Activated T-helper 1 cell treated with anti-CD3 and anti-CD28 coated beads, Interleukin-2, amount 50 U/mL, for 16 hours (primary cell): ENCODE results near the gene CWF19L2.
"Not testable (repeated sequence)": the region's sequence is repeated elsewhere in the genome, so short reads cannot be mapped to it uniquely, and the experiment has no call there.

Experiments used
- DNase-seq, 2 donors: peaks; one replicate each; pipeline ENCODE4 v3.0.0-alpha.2; 2020; ENCODE audit warnings: low read depth in 1 of 2, low spot score in 1 of 2

The CWF19L2 gene

GRCh38 chr11:107457558-107458271 is at the start of gene CWF19L2:
Gene CWF19L2 (minus strand): TSS chr11:107457825. CDS start chr11:107457816, 9 bp downstream.
- peak; percentile 70 to 76 for DNase-seq

GRCh38 chr11:107505647-107506225 is 48.1 kb upstream of the CWF19L2 start:
- DNase-seq: no peak

DNA sequence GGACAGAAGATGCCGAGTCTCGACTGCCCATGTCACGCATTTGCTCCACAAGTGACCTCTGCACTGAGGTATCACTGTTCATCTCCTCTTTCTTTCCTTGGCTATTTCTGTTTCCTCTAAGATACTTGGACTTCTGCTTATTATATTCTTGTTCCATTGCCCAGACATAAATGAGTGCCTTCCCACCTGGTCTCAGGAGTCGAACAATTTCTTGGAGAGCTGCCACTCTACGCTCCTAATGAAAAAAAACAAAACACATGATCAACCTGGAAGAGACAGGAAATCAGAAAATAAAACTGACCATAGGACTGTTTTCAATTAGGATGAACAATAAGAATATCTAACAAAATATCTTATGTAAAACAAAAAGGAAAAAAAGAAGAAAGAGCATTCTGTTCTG is 47.4 kb upstream of the CWF19L2 start:
- no peak for DNase-seq

- no peak for DNase-seq
Observed at GRCh38 chr11:107501713-107502112, 44.1 kb upstream of the CWF19L2 start.

DNA sequence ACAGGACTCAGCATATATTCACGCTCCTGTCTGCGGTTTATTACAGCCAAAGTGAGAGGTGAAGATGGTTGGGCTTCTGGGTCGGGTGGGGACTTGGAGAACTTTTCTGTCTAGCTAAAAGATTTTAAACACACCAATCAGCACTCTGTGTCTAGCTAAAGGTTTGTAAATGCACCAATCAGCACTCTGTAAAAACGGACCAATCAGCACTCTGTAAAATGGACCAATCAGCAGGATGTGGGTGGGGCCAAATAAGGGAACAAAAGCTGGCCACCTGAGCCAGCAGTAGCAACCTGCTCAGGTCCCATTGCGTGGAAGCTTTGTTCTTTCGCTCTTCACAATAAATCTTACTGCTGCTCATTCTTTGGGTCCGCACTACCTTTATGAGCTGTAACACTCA is 39.7 kb upstream of the CWF19L2 start:
- not testable (repeated sequence) for DNase-seq

DNA sequence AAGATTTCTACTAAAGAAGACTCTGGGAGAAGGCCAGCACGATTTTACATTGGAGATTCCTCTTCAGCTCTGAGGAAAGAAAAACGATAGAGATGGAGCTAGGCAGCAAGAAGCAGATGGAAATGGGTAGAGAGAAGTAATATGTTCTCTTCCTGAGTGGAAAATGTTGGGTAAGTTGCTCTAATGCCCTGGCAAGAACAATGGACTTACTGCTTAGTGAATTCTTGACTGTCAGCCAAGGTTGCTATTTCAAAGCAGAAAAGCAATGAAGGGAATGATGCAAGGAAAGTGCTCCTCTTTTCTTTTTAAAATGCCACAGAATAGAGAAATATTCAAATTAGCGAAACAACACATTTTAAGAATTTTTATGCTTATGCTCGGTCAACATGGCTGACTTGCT is 38.4 kb upstream of the CWF19L2 start:
- DNase-seq: no peak

DNA sequence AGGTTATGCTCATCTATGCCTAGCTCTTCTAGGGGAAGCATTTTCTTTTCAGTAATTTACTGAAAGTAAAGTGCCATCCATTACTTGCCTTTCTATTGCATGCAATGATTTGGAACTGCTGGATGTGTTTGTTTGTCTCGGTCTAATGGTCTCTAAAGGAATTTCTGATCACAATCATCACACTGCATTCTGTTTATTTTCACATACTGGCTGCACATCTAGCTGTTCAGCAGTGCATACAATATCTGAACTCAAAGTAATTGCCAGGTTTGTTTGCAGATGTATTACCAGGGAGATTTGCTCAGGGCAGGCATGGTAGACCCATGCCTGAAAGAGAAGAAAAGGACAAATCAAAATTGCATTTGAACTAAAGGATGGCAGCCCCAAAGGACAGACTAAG is 36.4 kb upstream of the CWF19L2 start:
- DNase-seq: no peak

GRCh38 chr11:107493117-107493516 is 35.5 kb upstream of the CWF19L2 start:
- no peak for DNase-seq

GRCh38 chr11:107490836-107491235 is 33.2 kb upstream of the CWF19L2 start:
- no peak for DNase-seq

DNA sequence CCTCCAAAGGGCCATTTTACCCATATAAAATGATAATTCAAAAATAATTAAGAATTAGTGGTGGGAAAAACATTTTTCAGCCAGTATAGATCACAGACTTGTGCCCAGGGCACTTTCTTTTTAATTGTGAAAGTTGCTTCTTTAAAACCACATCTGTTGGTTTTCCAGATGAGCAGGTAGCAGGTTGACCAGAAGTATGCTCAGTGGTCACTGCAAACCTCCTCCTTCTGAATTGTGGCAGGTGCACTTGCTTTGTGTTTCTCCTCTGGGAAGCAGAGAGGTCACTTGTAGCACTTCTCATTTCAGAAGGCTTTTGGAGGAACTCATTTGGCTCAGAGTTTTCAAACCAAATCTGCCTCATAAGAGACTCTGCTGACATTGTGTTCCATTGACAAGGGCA is 24.6 kb upstream of the CWF19L2 start:
- no peak for DNase-seq

DNA sequence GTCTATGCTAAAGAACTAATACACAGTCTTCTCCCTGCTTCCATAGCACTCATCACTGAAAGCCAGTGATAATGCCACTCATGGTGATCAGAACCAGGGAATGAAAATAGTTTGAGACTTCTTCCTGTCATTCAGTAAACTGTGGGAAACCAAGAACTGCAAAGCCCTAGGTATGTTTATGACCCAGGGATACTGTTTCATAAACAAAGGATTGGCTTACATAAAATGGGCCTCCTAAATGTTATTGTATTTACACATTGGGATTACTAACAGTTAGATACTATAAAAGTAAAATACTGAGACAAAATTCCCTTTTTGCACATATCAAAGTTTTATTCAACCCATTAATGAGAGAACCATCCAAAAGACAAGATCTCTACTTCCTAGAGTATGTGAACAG is 21.3 kb upstream of the CWF19L2 start:
- no peak for DNase-seq

- no peak for DNase-seq
Observed at GRCh38 chr11:107477820-107478219, 20.2 kb upstream of the CWF19L2 start.

DNA sequence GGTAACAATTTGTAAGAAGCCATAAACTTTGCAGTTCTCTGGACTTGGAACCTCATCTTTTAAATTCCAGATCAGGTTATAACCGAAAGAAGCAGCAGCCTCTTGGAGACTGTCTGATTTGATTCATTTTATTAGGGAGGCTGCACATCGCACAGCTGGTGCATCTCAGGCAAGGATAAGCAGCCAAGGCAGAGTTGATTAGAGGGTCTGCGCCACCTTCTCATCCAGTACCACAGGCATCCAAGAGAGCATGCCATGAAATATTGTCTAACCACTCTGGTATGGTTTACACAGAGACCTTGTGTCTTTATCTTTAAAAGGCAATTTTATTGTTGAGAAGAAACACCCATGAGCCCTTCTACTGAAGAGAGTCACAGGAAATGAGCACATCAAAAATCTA is 16.2 kb upstream of the CWF19L2 start:
- no peak for DNase-seq

GRCh38 chr11:107472966-107473365 is 15.3 kb upstream of the CWF19L2 start:
- no peak for DNase-seq

DNA sequence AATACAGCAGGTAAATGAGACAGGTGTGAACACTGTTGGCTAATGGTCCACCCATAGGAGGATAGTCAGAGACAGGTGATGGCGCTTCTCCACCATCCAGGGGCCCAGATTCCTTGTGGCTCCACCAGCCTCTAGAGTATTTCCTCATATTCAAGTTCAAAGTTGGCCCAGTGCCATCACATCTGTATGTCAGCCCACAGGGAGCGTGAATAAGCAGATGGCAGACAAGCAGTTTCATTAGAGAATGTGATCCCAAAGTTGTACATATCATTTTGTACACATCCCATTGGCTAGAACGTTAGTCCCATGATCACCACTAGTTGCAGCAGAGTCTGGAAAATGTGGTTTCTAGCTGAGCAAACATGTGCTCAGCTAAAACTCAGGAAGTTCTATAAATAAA is 11.0 kb upstream of the CWF19L2 start:
- no peak for DNase-seq

DNA sequence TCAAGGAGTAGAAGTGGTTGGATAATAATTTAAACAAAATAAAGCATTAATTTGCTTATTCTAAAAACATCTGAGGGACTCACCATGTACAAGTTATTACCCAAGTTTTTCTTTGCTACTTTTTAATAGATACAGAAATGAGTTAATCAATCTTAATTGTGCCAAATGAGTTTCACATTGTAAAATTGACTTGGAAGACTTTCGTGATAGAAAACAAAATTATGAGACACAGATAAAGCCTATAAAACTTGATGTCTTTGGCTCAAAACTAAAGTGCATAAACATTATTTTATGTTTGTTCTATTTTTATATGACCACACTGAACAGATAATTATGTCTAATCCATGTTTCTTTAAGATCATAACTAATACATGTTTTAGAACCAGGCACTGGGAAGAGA is 10.1 kb upstream of the CWF19L2 start:
- no peak for DNase-seq

DNA sequence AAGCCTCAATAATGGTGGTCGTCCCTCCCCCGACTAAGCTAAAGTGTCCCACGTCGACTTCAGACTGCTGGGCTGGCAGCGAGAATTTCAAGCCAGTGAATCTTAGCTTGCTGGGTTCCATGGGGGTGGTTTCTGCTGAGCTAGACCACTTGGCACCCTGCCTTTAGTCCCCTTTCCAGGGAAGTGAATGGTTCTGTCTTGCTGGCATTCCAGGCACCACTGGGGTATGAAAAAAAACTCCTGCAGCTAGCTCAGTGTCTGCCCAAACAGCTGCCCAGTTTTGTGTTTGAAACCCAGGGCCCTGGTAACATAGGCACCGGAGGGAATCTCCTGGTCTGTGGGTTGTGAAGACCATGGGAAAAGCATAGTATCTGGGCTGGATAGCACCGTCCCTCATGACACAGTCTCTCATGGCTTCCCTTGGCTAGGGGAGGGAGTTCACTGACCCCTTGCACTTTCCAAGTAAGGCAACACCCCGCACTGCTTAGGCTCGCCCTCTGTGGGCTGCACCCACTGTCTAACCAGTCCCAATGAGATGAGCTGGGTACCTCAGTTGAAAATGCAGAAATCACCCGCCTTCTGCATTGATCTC is 8.7 kb upstream of the CWF19L2 start:
- DNase-seq: not testable (repeated sequence)

GRCh38 chr11:107457205-107457557 is 444 bp downstream of the CWF19L2 start:
- DNase-seq: no peak

DNA sequence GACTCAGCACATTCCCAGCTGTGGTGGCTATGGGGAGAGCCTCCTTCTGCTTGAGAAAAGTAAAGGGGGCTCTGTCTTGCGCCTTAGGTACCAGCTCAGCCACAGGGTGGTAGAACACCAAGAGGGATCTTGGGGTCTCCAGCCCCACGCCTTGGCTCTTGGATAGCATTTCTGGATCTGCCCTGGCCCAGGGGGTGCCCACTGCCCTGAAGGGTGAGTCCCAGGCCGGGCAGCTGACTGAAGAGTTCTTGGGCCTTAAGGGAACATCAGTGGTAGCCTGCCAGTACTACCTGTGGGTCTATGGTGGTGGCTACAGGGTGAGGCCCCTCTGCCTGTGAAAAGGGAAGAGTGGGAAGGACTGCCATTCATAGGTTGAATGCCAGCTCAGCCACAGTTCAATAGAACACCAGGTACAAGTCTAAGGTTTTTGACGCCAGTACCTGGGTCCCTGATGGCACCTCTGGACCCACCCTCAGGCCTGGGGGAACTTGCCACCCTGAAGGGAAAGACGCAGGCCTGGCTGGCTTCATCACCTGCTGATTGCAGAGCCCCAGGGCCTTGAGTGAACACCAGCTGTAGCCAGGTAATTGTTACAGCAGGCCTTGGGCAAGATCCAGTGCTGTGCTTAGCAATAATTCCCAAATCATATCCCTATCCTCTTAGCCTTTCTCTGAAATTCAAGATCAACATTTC is 3.9 kb downstream of the CWF19L2 start:
- DNase-seq: no peak

DNA sequence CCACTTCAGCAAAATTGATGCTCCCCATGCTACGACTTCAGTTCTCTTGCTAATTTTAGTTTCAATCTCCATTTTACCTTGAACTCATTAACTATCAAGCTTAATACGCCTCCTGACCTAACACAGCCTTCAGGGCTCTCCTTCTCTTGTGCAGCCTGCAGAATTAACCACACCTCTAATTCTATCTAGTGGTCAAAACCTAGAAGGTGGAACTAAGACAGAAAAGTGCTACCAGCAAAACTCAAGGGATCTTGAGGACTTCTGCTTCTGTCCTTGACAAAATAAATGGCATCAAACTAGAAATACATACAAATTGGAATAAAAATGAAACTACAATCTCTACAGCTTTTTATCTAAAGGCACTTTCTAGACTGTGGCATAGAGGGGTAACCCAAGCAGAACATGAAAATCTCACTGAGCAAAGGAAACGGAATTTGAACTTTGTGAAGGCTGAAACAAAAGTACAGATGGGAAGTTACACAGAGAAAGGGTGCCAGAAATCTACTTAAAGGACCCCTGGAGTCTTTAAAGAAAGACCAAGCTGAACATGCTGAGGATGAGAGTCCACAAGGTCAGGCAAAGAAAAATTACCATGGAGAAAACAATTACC is 10.7 kb downstream of the CWF19L2 start:
- no peak for DNase-seq

- DNase-seq: no peak
Observed at GRCh38 chr11:107442715-107443215, 14.9 kb downstream of the CWF19L2 start.
